GM12878 (cell line): ENCODE measurements around the gene CLEC1A. TPM values are rescaled to one million over a fixed set of nuclear protein-coding genes. Genes with fewer than 3 reads are reported as not detected.

ENCODE experiments used
- ATAC-seq: fragments of 200-7000 bp; cut with Tn5 transposase; 3 replicates; pipeline ENCODE4 v1.9.1; 2020; ENCODE audit warnings: mild to moderate bottlenecking, moderate library complexity
- BruUV-seq: library from RNA; stranded (reverse); fragments of 400-500 nt; replicated peaks from 2 replicates; lab custom pipeline; 2021; lab: Mats Ljungman, UMichigan
- CTCF ChIA-PET: fragments of 300-600 bp; sonication (Branson Sonifier 250); formaldehyde crosslinking; extraction: SDS; loops from one replicate; lab custom pipeline; 2021; ENCODE audit warnings: inconsistent platforms; lab: Yijun Ruan, JAX
- POLR2A ChIA-PET: fragments of 350-600 bp; formaldehyde crosslinking; extraction: SDS; loops from one replicate; lab custom pipeline; 2021; ENCODE audit warnings: inconsistent platforms; lab: Charles Lee
- RAD21 ChIA-PET: fragments of 300-600 bp; sonication (Branson Sonifier 250); formaldehyde crosslinking; loops from one replicate; lab custom pipeline; 2023; ENCODE audit warnings: antibody characterized with exemption; ENCODE audit not compliant: unreplicated experiment; lab: Charles Lee
- SMC1A ChIA-PET: fragments of 300-600 bp; sonication (Branson Sonifier 250); formaldehyde crosslinking; loops from one replicate; lab custom pipeline; 2023; ENCODE audit not compliant: unreplicated experiment, uncharacterized antibody; lab: Charles Lee
- DNase-seq: peaks from one replicate; pipeline ENCODE4 v3.0.0-alpha.2; 2011; ENCODE audit warnings: low read depth, low spot score
- FAIRE-seq: peaks from 3 replicates; lab custom pipeline; 2011; peaks lifted over from hg19 to GRCh38; lab: Jason Lieb, UNC
- H2AFZ ChIP-seq: 2 replicates; pipeline ENCODE4 v1.6.0; 2011; ENCODE audit warnings: low read depth, low read length, control low read depth; ENCODE audit not compliant: control insufficient read depth
- H3K27ac ChIP-seq: 2 replicates; pipeline ENCODE4 v1.5.1; 2011; ENCODE audit warnings: control low read depth; ENCODE audit not compliant: control insufficient read depth, insufficient read depth
- H3K27me3 ChIP-seq, 2 experiments: replicated peaks in 1 of 2; 2 replicates each; pipeline versions ENCODE4 v1.6.0 to v1.6.1; 2011; ENCODE audit warnings: low read length in 1 of 2; ENCODE audit not compliant: control insufficient read depth in 2 of 2, insufficient read depth in 2 of 2
- H3K36me3 ChIP-seq, 2 experiments: 2 replicates each; pipeline ENCODE4 v1.5.1; 2011; ENCODE audit warnings: low read length in 1 of 2; ENCODE audit not compliant: control insufficient read depth in 2 of 2, insufficient read depth in 2 of 2
- H3K4me1 ChIP-seq: 2 replicates; pipeline ENCODE4 v1.6.1; 2011; ENCODE audit warnings: mild to moderate bottlenecking, low read length, moderate library complexity, mixed read lengths; ENCODE audit not compliant: control insufficient read depth, insufficient read depth
- H3K4me2 ChIP-seq: 2 replicates; pipeline ENCODE4 v1.6.0; 2011; ENCODE audit warnings: control low read depth; ENCODE audit not compliant: control insufficient read depth, insufficient read depth
- H3K4me3 ChIP-seq: fragments of 200-600 bp; sonication (generic); 2 replicates; pipeline ENCODE4 v1.5.1; 2016
- H3K79me2 ChIP-seq: 2 replicates; pipeline ENCODE4 v1.6.0; 2011; ENCODE audit warnings: low read length; ENCODE audit not compliant: control insufficient read depth, insufficient read depth
- H3K9ac ChIP-seq: 2 replicates; pipeline ENCODE4 v1.8.0; 2011; ENCODE audit warnings: low read length, control low read depth, mixed read lengths; ENCODE audit not compliant: control insufficient read depth, insufficient read depth
- H3K9me3 ChIP-seq: replicated peaks from 3 replicates; pipeline ENCODE4 v1.5.1; 2011; ENCODE audit warnings: mild to moderate bottlenecking, low read length; ENCODE audit not compliant: control insufficient read depth, insufficient read depth
- H4K20me1 ChIP-seq: 2 replicates; pipeline ENCODE4 v1.6.0; 2011; ENCODE audit not compliant: control insufficient read depth, insufficient read depth
- BRCA1 ChIP-seq: IDR thresholded peaks from 2 replicates; pipeline ENCODE4 v1.6.1; 2011; ENCODE audit warnings: low read depth, low read length, improper control_type of control experiment
- CBFB ChIP-seq: IDR thresholded peaks from 2 replicates; pipeline ENCODE4 v1.6.1; 2016; ENCODE audit warnings: antibody characterized with exemption, low read depth
- ESRRA ChIP-seq: IDR thresholded peaks from 2 replicates; pipeline ENCODE4 v1.6.1; 2012; ENCODE audit warnings: mild to moderate bottlenecking, low read length, improper control_type of control experiment
- HDGF ChIP-seq: fragments of 450-650 bp; IDR thresholded peaks from 2 replicates; pipeline ENCODE4 v1.6.1; 2016; ENCODE audit warnings: antibody characterized with exemption
- IRF5 ChIP-seq: fragments of 450-650 bp; IDR thresholded peaks from 2 replicates; pipeline ENCODE4 v1.6.1; 2017; ENCODE audit warnings: borderline replicate concordance
- MEF2A ChIP-seq: IDR thresholded peaks from 2 replicates; pipeline ENCODE4 v1.6.1; 2011; ENCODE audit warnings: low read depth, mild to moderate bottlenecking, low read length, moderate library complexity; ENCODE audit not compliant: insufficient read depth
- NFIC ChIP-seq: IDR thresholded peaks from 2 replicates; pipeline ENCODE4 v1.6.1; 2012; ENCODE audit warnings: low read depth, mild to moderate bottlenecking, inconsistent platforms, low read length, moderate library complexity
- PML ChIP-seq: IDR thresholded peaks from 2 replicates; pipeline ENCODE4 v1.6.1; 2012; ENCODE audit warnings: low read length, inconsistent platforms
- RAD21 ChIP-seq: IDR thresholded peaks from 2 replicates; pipeline ENCODE4 v1.6.1; 2011; ENCODE audit warnings: mild to moderate bottlenecking, low read depth, low read length, moderate library complexity; ENCODE audit not compliant: insufficient read depth
- RFX5 ChIP-seq: IDR thresholded peaks from 2 replicates; pipeline ENCODE4 v1.6.1; 2011; ENCODE audit warnings: low read depth, low read length, improper control_type of control experiment
- SMC3 ChIP-seq: IDR thresholded peaks from 2 replicates; pipeline ENCODE4 v1.6.1; 2011; ENCODE audit warnings: low read length, improper control_type of control experiment, borderline replicate concordance
- STAT3 ChIP-seq: IDR thresholded peaks from 2 replicates; pipeline ENCODE4 v1.6.1; 2011; ENCODE audit warnings: low read depth, low read length, improper control_type of control experiment
- ZNF24 ChIP-seq: fragments of 450-650 bp; IDR thresholded peaks from 2 replicates; pipeline ENCODE4 v1.6.1; 2017; ENCODE audit warnings: antibody characterized with exemption, mild to moderate bottlenecking
- WGBS: methylation state at CpG from one replicate; pipeline ENCODE4 v1.1.6; 2016; ENCODE audit warnings: low lambda C conversion rate; ENCODE audit not compliant: insufficient replicate concordance, insufficient coverage; ENCODE audit errors: missing lambda C conversion rate; 5-methylcytosine and 5-hydroxymethylcytosine counted together
- in situ Hi-C: fragments of 300-500 bp; cut with MboI; formaldehyde crosslinking; loops from 9 replicates; pipeline ENCODE4 v1.14.3; 2018; ENCODE audit warnings: mixed read lengths
- intact Hi-C: fragments of 100-400 bp; cut with micrococcal nuclease; formaldehyde crosslinking; loops from one replicate; pipeline ENCODE4 v1.14.2; 2022; ENCODE audit not compliant: unreplicated experiment
- polyA plus RNA-seq, 11 experiments: library from polyadenylated mRNA; depleted of rRNA in 4 of 11; unstranded in 6 of 11; stranded (reverse) in 5 of 11; fragments of >200 nt; fragmentation: Nextera tagmentation in 4 of 11; fragmentation: Illumina TruSeq in 1 of 11; extraction: Ambion mirVana in 4 of 11; extraction: Trizol in 1 of 11; gene quantifications; 1 replicate in 1 of 11; 2 replicates in 10 of 11; pipeline versions ENCODE4 v1.2.1 to v1.2.3, GENCODE V29; 2011 to 2016; ENCODE audit warnings: inconsistent platforms in 2 of 11, missing spikeins in 2 of 11, low read depth in 1 of 11
- total RNA-seq, 4 experiments: library from RNA; depleted of rRNA in 3 of 4; stranded (reverse); fragments of >200 nt in 3 of 4; fragmentation: Illumina TruSeq in 1 of 4; extraction: Trizol in 1 of 4; gene quantifications; 2 replicates each; pipeline versions ENCODE4 v1.2.1 to v1.2.3, GENCODE V29; 2013 to 2021

The CLEC1A gene
- total and polyA plus RNA-seq, 10 of the 15 experiments (the other 5 are each of a cell fraction or from before 2014, with no cell fraction given), result not detected

DNA sequence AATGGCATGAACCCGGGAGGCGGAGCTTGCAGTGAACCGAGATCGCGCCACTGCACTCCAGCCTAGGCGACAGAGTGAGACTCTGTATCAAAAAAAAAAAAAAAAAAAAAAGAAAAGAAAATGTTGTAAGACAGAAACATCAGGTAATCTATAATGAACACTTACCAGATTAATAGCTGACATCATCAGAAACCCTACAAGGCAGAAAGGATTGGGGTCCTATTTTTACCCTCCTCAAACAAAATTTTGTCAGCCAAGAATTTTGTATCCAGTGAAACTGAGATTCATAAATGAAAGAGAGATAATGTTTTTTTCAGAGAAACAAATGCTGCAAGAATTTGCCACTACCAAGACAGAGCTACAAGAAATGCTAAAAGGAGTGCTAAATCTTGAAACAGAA lies 14.1 kb downstream of the CLEC1A start:
- no peaks in the 10 kb centered on the region for H3K79me2 ChIP-seq
- FAIRE-seq (no peak), DNase-seq (no peak), ATAC-seq (no peak)
- H2AFZ ChIP-seq, result no peak overlapping the region
- H3K9ac ChIP-seq, result no peak overlapping the region
- no peak for TF ChIP-seq HDGF
- TF ChIP-seq STAT3, result no peak
- TF ChIP-seq SMC3, result no peak
- no peak for TF ChIP-seq BRCA1
- no peak for TF ChIP-seq PML
- TF ChIP-seq IRF5, result no peak
- no peak for TF ChIP-seq RFX5
- no peak for TF ChIP-seq RAD21
- TF ChIP-seq MEF2A, result no peak
- no peak for TF ChIP-seq NFIC
- TF ChIP-seq ESRRA, result no peak
- no peak for TF ChIP-seq ZNF24
- no peak for TF ChIP-seq CBFB
- H3K4me1 ChIP-seq, result peaks cover 8% of the 10 kb centered on the region
- WGBS, result 61% methylated on average over 4 of the region's 6 CpGs
- intact Hi-C loops (no loop called here), in situ Hi-C loops (no loop called here)
- ChIA-PET CTCF (no interaction called here), POLR2A (no interaction called here), RAD21 (no interaction called here), SMC1A (interaction anchor here (0.7 kb wide), 1 partner anchor 227 kb away, joined by 3 read pairs; no protein-coding TSS in a partner anchor)
- no peak overlapping the region for H3K4me2 ChIP-seq
- BruUV-seq, result no TSS peak
- no peak overlapping the region for H3K4me3 ChIP-seq
- no peaks in the 10 kb centered on the region for H3K27me3 ChIP-seq
- H4K20me1 ChIP-seq, result no peaks in the 10 kb centered on the region
- no peak overlapping the region for H3K27ac ChIP-seq
- peaks cover 4% of the 10 kb centered on the region; the same call in 2 of the 3 replicates for H3K9me3 ChIP-seq
- no peaks in the 10 kb centered on the region for H3K36me3 ChIP-seq
